HG02852 (cell line): ENCODE results near the gene ASB16.
"Not testable (repeated sequence)": the region's sequence is repeated elsewhere in the genome, so short reads cannot be mapped to it uniquely, and the experiment has no call there.

Experiments used
- ATAC-seq: cut with Tn5 transposase; IDR thresholded peaks from one replicate; pipeline ENCODE4 v1.9.1; 2021; ENCODE audit warnings: mild to moderate bottlenecking, moderate library complexity; ENCODE audit not compliant: unreplicated experiment

ASB16 gene, protein sequence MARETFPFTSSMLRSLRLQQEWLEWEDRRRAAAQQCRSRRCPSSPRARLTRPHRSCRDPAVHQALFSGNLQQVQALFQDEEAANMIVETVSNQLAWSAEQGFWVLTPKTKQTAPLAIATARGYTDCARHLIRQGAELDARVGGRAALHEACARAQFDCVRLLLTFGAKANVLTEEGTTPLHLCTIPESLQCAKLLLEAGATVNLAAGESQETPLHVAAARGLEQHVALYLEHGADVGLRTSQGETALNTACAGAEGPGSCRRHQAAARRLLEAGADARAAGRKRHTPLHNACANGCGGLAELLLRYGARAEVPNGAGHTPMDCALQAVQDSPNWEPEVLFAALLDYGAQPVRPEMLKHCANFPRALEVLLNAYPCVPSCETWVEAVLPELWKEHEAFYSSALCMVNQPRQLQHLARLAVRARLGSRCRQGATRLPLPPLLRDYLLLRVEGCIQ

DNA sequence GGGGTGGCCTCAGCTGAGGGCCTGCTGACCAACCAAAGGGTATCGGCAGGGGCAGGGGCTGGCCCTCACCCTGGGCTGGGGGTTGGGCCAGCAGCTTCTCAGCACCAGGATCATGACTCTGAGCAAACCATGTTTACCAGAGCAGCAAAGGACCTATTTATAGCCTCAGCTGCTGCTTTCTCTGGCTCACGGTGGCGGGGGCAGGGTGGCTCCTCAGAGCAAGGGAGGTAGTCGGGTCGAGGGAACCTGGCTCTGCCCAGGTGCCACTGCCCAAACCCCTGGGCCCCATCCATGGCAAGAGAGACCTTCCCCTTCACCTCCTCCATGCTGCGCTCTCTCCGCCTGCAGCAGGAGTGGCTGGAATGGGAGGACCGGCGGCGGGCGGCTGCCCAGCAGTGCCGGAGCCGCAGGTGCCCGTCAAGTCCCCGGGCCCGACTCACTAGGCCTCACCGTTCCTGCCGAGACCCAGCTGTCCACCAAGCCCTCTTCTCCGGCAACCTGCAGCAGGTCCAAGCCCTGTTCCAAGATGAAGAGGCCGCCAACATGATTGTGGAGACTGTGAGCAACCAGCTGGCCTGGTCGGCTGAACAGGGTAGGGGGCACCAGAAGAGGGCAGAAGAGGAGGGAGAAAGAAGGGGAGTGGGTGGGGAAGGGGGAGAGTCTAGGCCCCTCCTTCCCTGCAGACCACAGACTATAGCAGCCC lies at the start of gene ASB16:
TSS of gene ASB16 (plus strand) at position 206 of the 703 bp plus-strand sequence. CDS start at position 292, 86 bp downstream.
- no peak for ATAC-seq

DNA sequence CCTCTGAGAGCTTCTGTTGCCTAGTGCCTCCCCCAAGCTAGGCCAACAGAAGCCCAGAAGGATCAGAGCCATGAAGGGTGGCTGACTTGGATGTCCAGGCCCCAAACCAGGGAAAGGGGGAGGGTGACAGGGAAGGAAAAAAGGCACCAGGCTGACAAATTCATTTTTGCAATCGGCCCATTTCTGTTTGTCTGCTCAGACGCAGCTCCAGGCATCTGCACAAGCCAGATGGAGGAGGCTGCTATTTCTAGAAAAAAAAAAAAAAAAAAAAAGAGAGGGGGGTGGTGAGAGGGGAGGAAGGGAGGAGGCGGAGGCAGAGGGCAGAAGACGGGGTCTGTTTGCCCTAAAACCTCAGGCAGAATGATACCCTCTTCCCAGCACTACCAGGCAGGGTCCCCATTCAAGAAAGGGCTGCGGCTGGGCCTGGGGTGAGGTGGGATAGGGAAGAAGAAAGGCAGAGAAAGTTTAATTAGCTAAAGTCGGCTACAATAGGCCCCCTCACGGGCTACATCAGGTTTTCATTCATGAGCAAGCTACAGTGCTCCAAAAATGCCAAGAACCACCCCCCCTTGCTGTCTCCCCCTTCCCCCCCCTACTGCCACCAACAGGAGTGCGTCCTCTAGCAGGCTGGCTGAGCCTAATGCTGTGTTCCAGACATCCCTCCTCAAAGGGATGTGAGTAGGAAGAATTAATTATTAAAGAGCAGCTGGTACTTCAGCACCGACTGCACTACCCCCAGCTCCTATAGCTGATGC lies 49.5 kb upstream of the ASB16 start:
- no peak for ATAC-seq

DNA sequence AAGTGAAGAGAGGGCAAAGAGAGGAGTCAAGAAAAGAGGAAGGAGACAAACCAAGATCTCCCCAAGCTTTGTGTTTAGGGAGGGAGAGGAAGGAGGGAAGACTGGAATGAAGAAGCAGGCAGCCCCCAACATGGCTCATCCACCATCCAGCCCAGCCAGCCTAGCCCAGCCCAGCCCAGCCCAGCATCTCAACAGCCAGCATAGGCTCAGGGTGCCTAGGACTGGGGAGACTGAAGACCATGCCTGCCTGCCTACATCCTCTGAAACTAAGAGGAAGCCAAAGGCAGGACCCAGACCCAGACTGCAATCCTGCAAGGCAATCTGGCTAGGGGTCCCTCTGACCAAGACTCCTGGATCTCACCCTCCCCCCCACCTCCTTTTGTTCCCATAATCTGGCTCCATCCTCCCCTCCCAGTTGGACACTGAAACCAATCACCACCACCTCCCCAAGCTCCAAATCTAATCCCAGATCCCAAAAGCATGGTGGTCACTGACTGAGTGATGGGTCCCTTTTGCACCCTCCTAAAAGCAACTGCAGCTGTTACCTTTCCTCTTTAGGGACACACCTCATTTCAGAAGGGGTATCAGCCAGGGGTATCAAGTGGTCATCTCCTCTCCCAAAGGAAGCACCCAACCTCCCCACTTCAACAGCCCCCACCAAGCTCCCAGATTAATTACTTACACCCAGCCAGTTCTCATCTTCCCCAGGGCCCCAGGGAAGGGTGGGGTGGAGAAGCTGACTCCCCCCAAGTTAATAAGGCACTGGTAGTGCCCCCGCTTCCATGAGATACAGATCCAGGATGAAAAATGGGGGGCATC lies 48.3 kb upstream of the ASB16 start:
- no peak for ATAC-seq

DNA sequence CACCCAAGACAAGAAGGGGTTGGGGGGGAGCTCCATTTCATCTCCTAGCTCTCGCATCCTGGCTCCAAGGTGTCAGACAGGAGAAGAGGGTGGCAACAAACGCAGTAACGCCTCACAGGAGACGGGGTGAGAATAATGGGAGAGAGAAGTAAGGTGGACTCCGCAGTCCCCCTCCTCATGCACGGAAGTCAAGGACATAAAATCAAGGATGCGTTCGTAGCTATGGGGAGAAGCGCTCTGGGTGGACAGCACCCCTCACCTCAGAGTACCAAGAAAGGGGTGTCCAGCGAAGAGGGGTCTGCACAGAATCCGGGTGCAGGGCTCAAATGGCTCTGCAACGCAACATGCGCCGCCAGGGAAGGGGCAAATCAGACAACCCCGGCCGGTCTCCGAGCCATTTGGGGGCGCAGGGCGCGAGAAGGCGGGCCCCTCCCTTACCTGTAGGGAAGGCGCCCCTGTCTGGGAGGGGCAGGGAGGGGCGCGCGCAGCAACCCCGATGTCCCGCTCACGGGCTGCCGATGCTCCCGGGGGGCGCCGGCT lies 47.6 kb upstream of the ASB16 start:
- peak; percentile 11 for ATAC-seq

DNA sequence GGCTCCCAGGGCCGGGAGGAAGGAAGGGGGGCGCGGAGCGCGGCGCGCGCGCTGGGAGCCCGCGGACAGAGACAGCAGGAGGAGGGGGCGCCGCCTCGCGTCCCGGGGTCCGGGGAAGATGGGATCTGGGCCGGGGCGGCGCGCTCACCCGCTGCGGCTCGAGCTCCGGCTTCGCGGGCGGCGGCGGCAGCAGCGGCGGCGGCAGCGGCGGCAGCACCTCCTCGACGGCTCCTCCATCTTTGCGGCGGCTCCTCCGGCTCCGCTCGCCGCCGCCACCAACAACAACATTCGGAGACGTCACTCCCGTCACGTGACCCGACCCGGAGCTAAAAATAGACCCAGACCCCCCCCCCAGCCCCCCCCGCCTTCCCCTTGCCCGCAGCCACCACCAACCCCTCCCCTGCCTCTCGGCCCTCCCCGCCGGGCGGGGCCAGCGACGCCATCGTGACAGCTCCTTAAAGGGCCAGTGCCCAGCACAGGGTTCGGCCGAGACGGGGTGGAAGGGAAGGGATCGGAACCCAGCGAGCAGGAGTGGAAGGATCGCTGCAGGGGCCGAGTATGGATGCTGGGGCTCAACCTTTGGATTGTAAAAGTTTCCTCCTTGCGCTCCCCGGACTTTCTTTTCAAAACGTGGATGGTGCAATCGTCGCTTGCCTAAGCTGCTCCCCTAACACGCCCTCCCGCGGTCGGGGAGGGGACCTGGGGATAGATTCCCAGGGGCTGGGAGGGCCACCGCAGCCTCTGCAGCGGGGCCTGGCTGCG lies 47.0 kb upstream of the ASB16 start, which contains the start of gene HDAC5:
TSS of gene HDAC5 (minus strand) at position 286 of the 762 bp plus-strand sequence. CDS start 6,126 bp downstream, outside the sequence.
- ATAC-seq: peak; percentile 85

DNA sequence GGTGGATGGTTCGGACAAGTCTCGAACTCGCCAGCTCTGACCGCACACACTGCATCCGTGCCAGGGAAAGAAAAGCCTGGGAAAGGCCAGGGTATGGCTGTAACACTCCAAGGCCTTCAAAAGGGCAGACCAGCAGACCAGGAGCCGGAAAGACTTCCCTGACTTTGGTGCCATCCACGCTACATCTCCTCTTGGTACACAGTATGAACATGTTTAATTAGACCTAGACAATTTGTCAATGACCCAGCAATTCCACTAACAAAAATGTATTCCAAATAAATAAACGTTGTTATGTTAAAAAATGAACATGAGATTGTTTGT lies 46.4 kb upstream of the ASB16 start:
- no peak for ATAC-seq

DNA sequence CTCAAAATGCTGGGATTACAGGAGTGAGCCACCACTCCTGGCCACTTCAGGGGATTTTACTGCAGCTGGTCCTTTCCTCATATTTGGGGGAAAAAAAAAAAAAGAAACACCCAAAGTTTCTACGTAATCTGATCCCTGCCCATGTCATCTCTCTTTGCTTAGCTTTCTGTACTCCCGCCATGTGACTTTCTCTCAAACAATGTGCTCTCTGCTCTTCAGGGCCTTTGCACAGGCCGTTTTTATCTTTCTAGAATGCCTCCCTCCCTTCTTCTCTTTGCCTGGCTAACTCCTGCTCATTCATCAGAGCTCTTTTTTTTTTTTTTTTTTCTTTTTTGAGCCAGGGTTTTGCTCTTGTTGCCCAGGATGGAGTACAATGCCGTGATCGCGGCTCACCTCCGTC lies 42.1 kb upstream of the ASB16 start:
- no peak for ATAC-seq

DNA sequence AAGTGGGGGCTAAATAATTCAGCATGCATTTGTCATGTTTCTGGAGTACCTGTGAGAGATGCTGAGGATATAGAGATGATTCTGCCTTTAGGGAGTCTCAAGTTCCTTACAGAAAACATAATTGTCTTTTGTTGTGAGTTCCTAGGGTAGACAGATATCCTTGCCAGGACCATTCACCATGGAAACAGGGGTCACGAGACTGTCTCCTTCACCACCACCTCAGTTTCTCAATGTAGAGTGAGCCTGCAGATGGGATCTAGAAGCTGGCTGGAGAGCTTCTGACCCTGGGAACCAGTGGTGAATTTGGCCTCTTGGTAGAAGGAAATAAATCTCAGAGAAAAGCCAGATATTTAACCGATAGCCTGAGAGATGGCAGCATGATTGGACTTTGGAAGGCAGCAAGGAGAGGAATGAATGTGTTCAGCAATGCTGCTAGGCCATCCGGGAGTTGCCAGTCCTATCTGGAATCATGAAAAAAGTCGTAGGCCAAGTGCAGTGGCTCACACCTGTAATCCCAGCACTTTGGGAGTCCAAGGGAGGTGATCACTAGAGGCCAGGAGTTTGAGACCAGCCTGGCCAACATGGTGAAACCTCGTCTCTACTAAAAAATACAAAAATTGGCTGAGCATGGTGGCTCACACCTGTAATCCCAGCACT lies 39.7 kb upstream of the ASB16 start:
- no peak for ATAC-seq

DNA sequence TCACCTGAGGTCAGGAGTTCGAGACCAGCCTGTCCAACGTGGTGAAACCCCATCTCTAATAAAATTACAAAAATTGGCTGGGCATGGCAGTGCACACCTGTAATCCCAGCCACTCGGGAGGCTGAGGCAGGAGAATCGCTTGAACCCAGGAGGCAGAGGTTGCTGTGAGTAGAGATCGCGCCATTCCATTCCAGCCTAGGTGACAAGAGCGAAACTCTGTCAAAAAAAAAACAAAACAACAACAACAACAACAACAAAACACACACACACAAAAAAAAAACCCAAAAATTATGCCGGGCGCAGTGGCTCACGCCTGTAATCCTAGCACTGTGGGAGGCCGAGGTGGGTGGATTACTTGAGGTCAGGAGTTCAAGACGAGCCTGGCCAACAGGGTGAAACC lies 39.1 kb upstream of the ASB16 start:
- ATAC-seq: not testable (repeated sequence)

DNA sequence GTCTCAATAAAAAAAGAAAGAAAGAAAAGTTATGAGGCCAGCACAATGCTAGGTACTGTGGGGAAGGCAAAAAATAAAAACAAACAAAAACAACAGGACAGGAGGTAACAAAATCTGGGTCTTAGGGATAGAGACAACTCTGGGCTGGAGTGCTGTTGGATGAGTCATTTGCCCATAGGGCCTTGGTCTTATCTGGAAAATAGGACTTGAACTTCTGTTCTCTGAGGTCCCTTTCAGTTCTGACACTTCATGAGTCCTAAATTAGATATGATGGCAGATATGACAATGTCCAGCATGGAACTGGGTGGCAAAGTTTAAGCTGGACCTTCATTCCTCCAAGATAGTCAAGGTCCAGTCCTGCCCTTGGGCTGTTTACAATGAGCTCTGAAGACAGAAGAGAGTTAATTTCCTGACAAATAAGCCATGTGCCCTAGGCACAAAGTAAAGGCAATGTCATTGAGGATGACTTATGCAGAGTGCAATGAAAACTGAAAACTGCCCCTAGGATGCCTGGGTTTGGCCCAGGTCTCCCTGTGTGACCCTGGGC lies 38.2 kb upstream of the ASB16 start:
- no peak for ATAC-seq

DNA sequence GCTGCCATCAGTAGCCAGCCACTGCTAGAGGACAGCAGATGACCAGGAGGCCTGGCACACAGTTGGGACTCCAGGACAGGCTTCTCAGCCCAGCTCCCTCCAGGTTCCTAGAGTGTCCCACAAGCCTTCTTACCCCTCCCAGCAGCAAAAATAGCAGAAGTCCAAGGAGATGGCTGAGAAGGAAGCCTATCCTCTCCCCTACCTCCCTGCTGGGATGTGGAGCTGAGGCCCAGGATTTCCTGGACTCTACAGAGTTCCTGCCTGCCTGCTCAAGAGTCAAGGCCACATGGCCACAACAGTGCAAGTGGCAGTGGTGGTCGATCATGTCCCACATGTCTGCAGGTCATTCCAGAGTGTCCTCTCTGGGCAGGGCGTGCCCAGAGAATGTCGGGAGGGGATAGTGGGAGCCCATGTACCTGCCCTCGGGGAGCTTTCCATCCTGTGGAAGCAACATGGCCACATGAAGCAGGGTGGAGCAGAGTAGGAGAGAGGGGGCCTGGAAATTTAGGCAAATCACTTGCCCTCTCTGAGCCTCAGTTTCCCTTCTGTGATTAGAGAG lies 36.5 kb upstream of the ASB16 start:
- no peak for ATAC-seq

DNA sequence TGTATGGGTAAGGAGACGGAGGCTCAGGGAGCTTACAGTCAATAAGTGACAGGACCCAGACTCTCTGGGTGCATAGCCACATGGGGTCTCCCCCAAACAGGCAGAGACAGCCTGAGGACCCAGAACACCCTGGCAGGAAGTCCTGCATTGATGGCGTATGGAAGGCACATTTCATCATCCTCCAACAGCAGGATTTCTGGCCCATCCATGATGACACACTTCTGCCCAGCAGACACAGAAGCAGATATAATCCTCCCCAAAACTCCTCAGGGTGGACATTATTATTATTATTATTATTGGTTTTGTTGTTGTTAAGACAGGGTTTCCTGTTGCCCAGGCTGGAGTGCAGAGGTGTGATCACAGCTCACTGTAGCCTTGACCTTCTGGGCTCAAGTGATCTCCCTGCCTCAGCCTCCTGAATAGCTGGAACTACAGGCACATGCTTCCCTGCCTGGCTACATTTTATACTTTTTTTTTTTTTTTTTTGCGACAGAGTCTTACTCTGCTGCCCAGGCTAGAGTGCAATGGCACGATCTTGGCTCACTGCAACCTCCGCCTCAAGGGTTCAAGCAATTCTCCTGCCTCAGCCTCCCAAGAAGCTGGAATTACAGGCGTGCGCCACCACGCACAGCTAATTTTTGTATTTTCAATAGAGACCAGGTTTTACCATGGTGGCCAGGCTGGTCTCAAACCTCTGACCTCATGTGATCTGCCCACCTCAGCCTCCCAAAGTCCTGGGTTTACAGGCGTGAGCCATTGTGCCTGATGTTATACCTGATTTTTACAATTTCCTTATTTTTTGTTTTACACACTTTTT lies 35.5 kb upstream of the ASB16 start:
- ATAC-seq: no peak

DNA sequence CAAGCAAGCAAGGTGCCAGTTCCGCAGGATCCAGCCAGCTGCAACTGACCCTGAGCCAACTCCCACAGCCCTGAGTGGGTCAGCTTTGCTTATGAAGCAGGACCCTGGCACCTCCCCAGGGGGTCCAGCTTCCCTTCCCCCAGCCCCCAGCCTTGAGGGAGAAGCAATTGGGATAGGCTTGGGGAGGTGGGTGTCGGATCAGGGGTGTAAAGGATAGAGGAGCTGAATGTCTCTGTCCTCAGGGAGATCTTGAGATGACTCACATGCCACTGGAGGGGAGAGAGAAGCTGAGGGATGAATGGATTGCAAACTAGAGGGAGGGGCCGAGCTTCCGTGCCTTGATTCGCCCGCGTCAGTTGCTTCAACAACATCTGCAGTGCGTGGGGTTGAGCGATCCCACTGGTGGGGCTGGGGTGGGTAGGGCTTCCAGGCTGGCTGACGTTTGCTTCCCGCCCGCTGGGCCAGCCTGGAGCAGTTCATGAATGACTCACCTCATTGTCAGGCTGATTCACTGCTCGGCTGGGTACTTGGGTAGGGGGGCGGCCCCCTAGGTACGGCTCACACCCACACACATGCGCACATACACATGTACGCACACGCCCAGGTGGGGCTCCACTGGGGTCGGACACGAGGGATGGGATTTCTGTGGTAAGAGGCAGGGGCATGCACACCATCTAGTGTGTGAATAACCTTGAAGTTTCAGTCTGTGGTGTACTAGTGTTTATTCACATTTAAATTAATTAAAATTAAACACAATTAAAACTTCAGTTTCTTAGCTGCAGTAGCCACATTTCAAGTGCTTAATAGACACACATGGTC lies 32.4 kb upstream of the ASB16 start:
- no peak for ATAC-seq

DNA sequence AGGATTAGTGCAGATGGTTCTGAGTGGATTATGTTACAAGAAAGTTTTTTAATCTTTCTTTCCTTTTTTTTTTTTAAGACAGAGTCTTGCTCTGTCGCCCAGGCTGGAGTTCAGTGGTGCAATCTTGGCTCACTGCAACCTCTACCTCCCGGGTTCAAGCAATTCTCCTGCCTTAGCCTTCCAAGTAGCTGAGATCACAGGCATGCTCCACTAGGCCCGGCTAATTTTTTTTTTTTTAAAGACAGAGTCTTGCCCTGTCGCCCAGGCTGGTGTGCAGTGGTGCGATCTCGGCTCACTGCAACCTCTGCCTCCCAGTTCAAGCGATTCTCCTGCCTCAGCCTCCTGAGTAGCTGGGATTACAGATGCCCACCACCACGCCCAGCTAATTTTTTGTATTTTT lies 26.6 kb upstream of the ASB16 start:
- ATAC-seq: not testable (repeated sequence)

DNA sequence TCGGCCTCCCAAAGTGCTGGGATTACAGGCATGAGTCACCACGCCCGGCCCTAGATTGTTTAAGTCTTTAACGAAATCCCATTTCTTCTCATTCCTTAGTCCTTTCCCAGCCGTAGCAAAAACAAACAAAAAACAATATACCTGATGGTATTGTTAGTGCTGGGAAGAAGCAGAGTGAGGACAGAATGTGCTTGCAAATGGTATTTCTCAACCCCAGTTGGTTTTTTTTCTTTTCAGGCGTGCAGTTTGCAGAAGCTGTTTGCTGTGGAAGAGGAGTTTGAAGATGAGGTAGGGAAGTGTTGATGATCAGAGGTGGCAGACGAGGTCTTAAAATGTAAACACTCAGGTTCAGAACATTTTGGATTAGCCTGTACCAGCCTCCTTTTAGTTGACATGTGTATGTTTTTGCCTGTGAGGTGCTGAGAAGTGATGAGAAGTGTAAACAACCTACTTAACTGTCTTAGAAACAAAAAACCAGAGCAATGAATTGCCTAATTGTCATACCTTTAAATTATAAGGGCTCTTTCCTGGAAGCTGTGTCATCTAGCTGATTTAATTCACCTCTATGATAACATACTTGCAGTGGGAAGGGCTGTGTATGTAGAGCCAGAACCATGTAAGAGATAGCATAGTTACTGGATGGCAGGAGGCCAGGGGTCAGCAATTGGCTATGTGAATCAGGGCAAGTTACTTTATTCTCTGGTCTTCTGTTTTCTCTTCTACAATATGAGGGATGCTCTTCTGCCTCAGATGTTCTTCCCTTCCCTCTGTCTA lies 25.4 kb upstream of the ASB16 start:
- ATAC-seq: no peak
